BJ (cell line): ENCODE data around the gene SUN5. TPM values are rescaled to one million over a fixed set of nuclear protein-coding genes. Genes with fewer than 3 reads are reported as not detected.

Experiments
- polyA plus RNA-seq: library from polyadenylated mRNA; depleted of rRNA; stranded (reverse); fragments of >200 nt; gene quantifications from 2 replicates; pipeline ENCODE4 v1.2.3, GENCODE V29; 2011; rRNA removed

SUN5 gene
- polyA plus RNA-seq, 1 experiment, result not detected

Other genes with a start within 250 kb of the SUN5 start
- 1.1 and 1.3 TPM in 2 replicates for gene DNMT3B, start 242.0 kb downstream of the SUN5 start, polyA plus RNA-seq
- gene MAPRE1, start 184.5 kb downstream of the SUN5 start, polyA plus RNA-seq, result 61.5 and 99.2 TPM in 2 replicates
- gene EFCAB8, start 145.5 kb downstream of the SUN5 start, polyA plus RNA-seq, result not detected in 2 replicates
- not detected in 2 replicates for gene BPIFB2, start 3.3 kb upstream of the SUN5 start, polyA plus RNA-seq
- gene BPIFB6, start 27.2 kb upstream of the SUN5 start, polyA plus RNA-seq, result not detected in 2 replicates
- not detected in 2 replicates for gene BPIFB3, start 49.5 kb upstream of the SUN5 start, polyA plus RNA-seq
- gene BPIFB4, start 75.2 kb upstream of the SUN5 start, polyA plus RNA-seq, result not detected in 2 replicates
- not detected in 2 replicates for gene BPIFA2, start 163.7 kb upstream of the SUN5 start, polyA plus RNA-seq
- not detected in 2 replicates for gene BPIFA3, start 212.9 kb upstream of the SUN5 start, polyA plus RNA-seq
- gene BPIFA1, start 231.6 kb upstream of the SUN5 start, polyA plus RNA-seq, result not detected in 2 replicates